ENCODE data around the gene FBXW4. TPM values are rescaled to one million over a fixed set of nuclear protein-coding genes. Genes with fewer than 3 reads are reported as not detected.

The FBXW4 gene
- total RNA-seq, 1 donor from 2014 or later: 108 TPM

DNA sequence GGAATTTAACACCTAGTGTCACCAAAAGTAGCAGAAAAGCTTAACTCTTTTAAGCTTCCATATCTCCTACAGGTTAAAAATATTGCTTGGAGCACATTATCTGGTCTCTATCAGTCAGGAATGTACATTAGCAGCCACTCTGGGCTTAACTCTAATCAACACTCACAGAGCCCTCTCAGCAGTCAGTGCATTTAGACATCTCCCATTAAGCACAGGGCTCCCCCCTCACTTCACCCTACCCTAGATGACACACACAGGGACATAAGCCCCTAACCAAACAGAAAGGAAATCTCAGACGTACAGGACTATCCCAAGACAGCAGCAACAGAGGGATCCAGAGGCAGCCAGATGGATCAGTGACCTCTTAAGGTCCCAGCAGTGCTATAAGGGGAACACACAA, 26.4 kb downstream of the FBXW4 start:
- no peaks in the 10 kb centered on the region for H3K27me3 ChIP-seq (ENCODE audit: control insufficient read depth in 3 of 3, insufficient read depth in 3 of 3, low read length in 3 of 3)
- H3K9me3 ChIP-seq (ENCODE audit: control insufficient read depth in 3 of 3, low read length in 3 of 3): no peaks in the 10 kb centered on the region
- no peak overlapping the region for H3K4me3 ChIP-seq (ENCODE audit: low read length in 3 of 3)
- H3K9ac ChIP-seq (ENCODE audit: low read depth in 1 of 3, low read length in 3 of 3): no peak overlapping the region
- H3K4me1 ChIP-seq (ENCODE audit: control insufficient read depth in 3 of 3, insufficient read depth in 3 of 3, low read length in 3 of 3): peaks cover 5 to 14% (median 8%) of the 10 kb centered on the region in 3 donors
- H3K27ac ChIP-seq (ENCODE audit: low read depth, low read length): no peak overlapping the region
- peaks cover 20 to 58% (median 54%) of the 10 kb centered on the region in 3 donors for H3K36me3 ChIP-seq (ENCODE audit: control insufficient read depth in 3 of 3, insufficient read depth in 3 of 3, low read length in 3 of 3)

DNA sequence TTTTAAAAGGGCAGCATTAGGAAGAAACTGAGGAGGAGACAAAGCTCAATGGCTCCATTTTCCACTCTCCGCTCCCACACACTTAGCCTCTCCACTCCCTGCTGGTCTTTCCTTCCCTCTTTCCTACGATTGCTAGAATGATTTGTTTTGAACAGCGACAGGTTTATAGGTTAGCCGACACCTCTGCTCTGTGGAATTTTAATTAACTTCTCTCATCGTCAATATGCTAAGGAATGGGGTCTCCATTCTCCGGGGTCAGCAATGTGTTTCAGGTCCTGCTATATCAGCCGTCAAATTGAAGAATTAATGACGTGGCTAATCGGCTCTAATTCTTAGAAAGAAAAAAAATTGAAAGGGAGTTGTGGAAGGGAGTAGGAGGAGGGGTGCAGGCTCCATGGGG, 28.9 kb downstream of the FBXW4 start:
- Histone ChIP-seq H3K27ac (ENCODE audit: low read depth, low read length) (no peak overlapping the region), H3K4me3 (ENCODE audit: low read length in 3 of 3) (no peak overlapping the region), H3K4me1 (ENCODE audit: control insufficient read depth in 3 of 3, insufficient read depth in 3 of 3, low read length in 3 of 3) (no peaks in the 10 kb centered on the region), H3K9ac (ENCODE audit: low read depth in 1 of 3, low read length in 3 of 3) (no peak overlapping the region), H3K9me3 (ENCODE audit: control insufficient read depth in 3 of 3, low read length in 3 of 3) (no peaks in the 10 kb centered on the region), H3K27me3 (ENCODE audit: control insufficient read depth in 3 of 3, insufficient read depth in 3 of 3, low read length in 3 of 3) (no peaks in the 10 kb centered on the region), H3K36me3 (ENCODE audit: control insufficient read depth in 3 of 3, insufficient read depth in 3 of 3, low read length in 3 of 3) (peaks cover 33 to 66% (median 60%) of the 10 kb centered on the region in 3 donors)

GRCh38 chr10:101663097-101663496, 31.9 kb downstream of the FBXW4 start:
- no peaks in the 10 kb centered on the region for H3K4me1 ChIP-seq (ENCODE audit: control insufficient read depth in 3 of 3, insufficient read depth in 3 of 3, low read length in 3 of 3)
- no peak overlapping the region for H3K4me3 ChIP-seq (ENCODE audit: low read length in 3 of 3)
- no peak overlapping the region for H3K9ac ChIP-seq (ENCODE audit: low read depth in 1 of 3, low read length in 3 of 3)
- peaks cover 35 to 65% (median 61%) of the 10 kb centered on the region in 3 donors for H3K36me3 ChIP-seq (ENCODE audit: control insufficient read depth in 3 of 3, insufficient read depth in 3 of 3, low read length in 3 of 3)
- H3K27me3 ChIP-seq (ENCODE audit: control insufficient read depth in 3 of 3, insufficient read depth in 3 of 3, low read length in 3 of 3): no peaks in the 10 kb centered on the region
- H3K9me3 ChIP-seq (ENCODE audit: control insufficient read depth in 3 of 3, low read length in 3 of 3): no peaks in the 10 kb centered on the region
- no peak overlapping the region for H3K27ac ChIP-seq (ENCODE audit: low read depth, low read length)

GRCh38 chr10:101660256-101660655, 34.7 kb downstream of the FBXW4 start:
- Histone ChIP-seq H3K4me1 (ENCODE audit: control insufficient read depth in 3 of 3, insufficient read depth in 3 of 3, low read length in 3 of 3) (no peaks in the 10 kb centered on the region), H3K9ac (ENCODE audit: low read depth in 1 of 3, low read length in 3 of 3) (no peak overlapping the region), H3K27ac (ENCODE audit: low read depth, low read length) (no peak overlapping the region), H3K9me3 (ENCODE audit: control insufficient read depth in 3 of 3, low read length in 3 of 3) (no peaks in the 10 kb centered on the region), H3K4me3 (ENCODE audit: low read length in 3 of 3) (no peak overlapping the region), H3K36me3 (ENCODE audit: control insufficient read depth in 3 of 3, insufficient read depth in 3 of 3, low read length in 3 of 3) (peaks cover 33 to 52% (median 47%) of the 10 kb centered on the region in 3 donors), H3K27me3 (ENCODE audit: control insufficient read depth in 3 of 3, insufficient read depth in 3 of 3, low read length in 3 of 3) (no peaks in the 10 kb centered on the region)

DNA sequence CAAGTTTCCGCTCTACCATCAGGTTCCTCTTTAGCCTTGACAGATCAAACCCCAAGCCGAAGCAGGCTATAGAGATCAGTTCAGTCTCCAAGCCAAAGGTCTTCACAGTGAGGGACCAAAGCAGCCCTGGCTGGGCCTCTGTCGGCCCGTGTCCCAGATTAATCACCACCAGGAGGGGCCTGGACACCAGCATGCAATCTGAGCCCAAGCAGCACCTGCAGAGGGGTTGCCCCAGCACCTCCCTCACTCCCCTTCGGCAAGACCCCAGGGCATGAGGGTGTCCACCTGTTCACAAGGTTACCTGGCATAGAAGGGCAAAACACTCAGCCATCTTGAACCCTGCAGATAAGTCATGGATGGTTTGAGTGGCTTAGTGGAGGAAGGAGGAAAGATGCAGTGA, 36.0 kb downstream of the FBXW4 start:
- no peaks in the 10 kb centered on the region for H3K4me1 ChIP-seq (ENCODE audit: control insufficient read depth in 3 of 3, insufficient read depth in 3 of 3, low read length in 3 of 3)
- no peak overlapping the region for H3K27ac ChIP-seq (ENCODE audit: low read depth, low read length)
- H3K4me3 ChIP-seq (ENCODE audit: low read length in 3 of 3): no peak overlapping the region
- H3K9ac ChIP-seq (ENCODE audit: low read depth in 1 of 3, low read length in 3 of 3): no peak overlapping the region
- no peaks in the 10 kb centered on the region for H3K27me3 ChIP-seq (ENCODE audit: control insufficient read depth in 3 of 3, insufficient read depth in 3 of 3, low read length in 3 of 3)
- peaks cover 29 to 46% (median 43%) of the 10 kb centered on the region in 3 donors for H3K36me3 ChIP-seq (ENCODE audit: control insufficient read depth in 3 of 3, insufficient read depth in 3 of 3, low read length in 3 of 3)
- no peaks in the 10 kb centered on the region for H3K9me3 ChIP-seq (ENCODE audit: control insufficient read depth in 3 of 3, low read length in 3 of 3)

DNA sequence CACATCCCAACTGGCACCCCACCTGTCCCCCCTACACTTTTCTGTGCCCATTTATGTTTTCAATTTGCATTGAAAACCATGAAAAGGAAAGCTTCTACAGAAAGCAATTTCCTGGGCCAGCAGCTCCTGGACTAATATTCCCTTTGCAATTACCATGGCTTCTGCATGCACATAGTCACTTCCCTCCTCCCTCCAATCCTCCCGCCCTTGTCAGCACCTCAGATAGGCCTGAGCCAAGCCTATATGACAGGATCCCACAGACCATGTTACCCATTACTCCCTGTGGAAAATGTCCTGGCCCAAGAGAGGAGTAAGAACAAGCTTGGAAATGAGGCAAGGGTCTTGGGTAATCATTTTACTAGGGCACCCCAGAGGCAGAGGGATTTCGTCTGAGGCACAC, 38.1 kb downstream of the FBXW4 start:
- Histone ChIP-seq H3K4me1 (ENCODE audit: control insufficient read depth in 3 of 3, insufficient read depth in 3 of 3, low read length in 3 of 3) (no peaks in the 10 kb centered on the region), H3K9me3 (ENCODE audit: control insufficient read depth in 3 of 3, low read length in 3 of 3) (no peaks in the 10 kb centered on the region), H3K27me3 (ENCODE audit: control insufficient read depth in 3 of 3, insufficient read depth in 3 of 3, low read length in 3 of 3) (no peaks in the 10 kb centered on the region), H3K27ac (ENCODE audit: low read depth, low read length) (no peak overlapping the region), H3K9ac (ENCODE audit: low read depth in 1 of 3, low read length in 3 of 3) (no peak overlapping the region), H3K36me3 (ENCODE audit: control insufficient read depth in 3 of 3, insufficient read depth in 3 of 3, low read length in 3 of 3) (peaks cover 20 to 34% (median 27%) of the 10 kb centered on the region in 3 donors), H3K4me3 (ENCODE audit: low read length in 3 of 3) (no peak overlapping the region)

DNA sequence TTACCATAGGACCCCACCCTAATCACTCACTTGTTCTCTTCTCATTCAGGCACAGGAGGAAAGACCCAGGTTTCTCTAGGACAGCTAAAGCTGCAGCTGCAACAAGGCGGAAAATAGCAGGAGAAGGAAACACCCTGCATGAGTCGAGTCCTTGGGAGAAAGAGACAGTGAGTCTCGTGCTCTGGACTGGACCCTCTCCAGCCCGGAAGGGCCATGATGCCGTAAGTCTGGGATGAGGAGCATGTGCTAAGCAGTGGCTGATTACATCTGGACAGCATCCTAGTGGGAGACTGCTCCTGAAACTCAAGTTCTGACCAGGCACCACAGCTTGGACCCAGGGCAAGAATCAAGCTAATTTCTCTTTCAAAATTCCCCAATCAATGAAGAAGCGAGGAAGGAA, 39.4 kb downstream of the FBXW4 start:
- Histone ChIP-seq H3K9me3 (ENCODE audit: control insufficient read depth in 3 of 3, low read length in 3 of 3) (no peaks in the 10 kb centered on the region), H3K4me3 (ENCODE audit: low read length in 3 of 3) (no peak overlapping the region), H3K27ac (ENCODE audit: low read depth, low read length) (no peak overlapping the region), H3K4me1 (ENCODE audit: control insufficient read depth in 3 of 3, insufficient read depth in 3 of 3, low read length in 3 of 3) (no peaks in the 10 kb centered on the region), H3K36me3 (ENCODE audit: control insufficient read depth in 3 of 3, insufficient read depth in 3 of 3, low read length in 3 of 3) (peaks cover 15 to 29% (median 16%) of the 10 kb centered on the region in 3 donors), H3K9ac (ENCODE audit: low read depth in 1 of 3, low read length in 3 of 3) (no peak overlapping the region), H3K27me3 (ENCODE audit: control insufficient read depth in 3 of 3, insufficient read depth in 3 of 3, low read length in 3 of 3) (no peaks in the 10 kb centered on the region)

GRCh38 chr10:101653536-101653935, 41.4 kb downstream of the FBXW4 start:
- no peak overlapping the region for H3K27ac ChIP-seq (ENCODE audit: low read depth, low read length)
- no peaks in the 10 kb centered on the region for H3K27me3 ChIP-seq (ENCODE audit: control insufficient read depth in 3 of 3, insufficient read depth in 3 of 3, low read length in 3 of 3)
- H3K4me1 ChIP-seq (ENCODE audit: control insufficient read depth in 3 of 3, insufficient read depth in 3 of 3, low read length in 3 of 3): no peaks in the 10 kb centered on the region
- no peak overlapping the region for H3K4me3 ChIP-seq (ENCODE audit: low read length in 3 of 3)
- H3K9ac ChIP-seq (ENCODE audit: low read depth in 1 of 3, low read length in 3 of 3): no peak overlapping the region
- no peaks in the 10 kb centered on the region for H3K9me3 ChIP-seq (ENCODE audit: control insufficient read depth in 3 of 3, low read length in 3 of 3)
- H3K36me3 ChIP-seq (ENCODE audit: control insufficient read depth in 3 of 3, insufficient read depth in 3 of 3, low read length in 3 of 3): peaks cover 3 to 16% (median 7%) of the 10 kb centered on the region in 3 donors

DNA sequence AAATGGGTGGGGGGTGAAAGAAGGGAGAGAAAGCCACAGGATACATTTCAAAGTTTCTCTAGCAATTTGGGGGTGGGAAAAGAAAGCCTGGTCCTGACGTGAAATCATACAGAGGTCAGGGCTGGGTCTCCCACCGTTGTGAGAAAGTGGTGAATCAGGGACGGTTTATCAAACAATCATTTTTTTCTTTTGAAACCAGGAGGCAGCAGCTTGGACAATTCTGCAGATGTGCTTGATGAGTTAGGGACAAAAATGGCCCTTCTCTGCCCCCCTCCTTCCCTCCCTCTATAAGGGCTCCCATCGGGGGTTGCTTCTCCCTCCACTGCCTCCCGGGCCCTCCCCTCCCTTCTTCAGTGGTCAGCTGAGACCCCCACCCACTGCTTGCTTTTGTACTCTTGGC, 43.6 kb downstream of the FBXW4 start:
- Histone ChIP-seq H3K9ac (ENCODE audit: low read depth in 1 of 3, low read length in 3 of 3) (no peak overlapping the region), H3K36me3 (ENCODE audit: control insufficient read depth in 3 of 3, insufficient read depth in 3 of 3, low read length in 3 of 3) (peaks cover 0 to 11% (median 5%) of the 10 kb centered on the region in 3 donors), H3K27me3 (ENCODE audit: control insufficient read depth in 3 of 3, insufficient read depth in 3 of 3, low read length in 3 of 3) (no peaks in the 10 kb centered on the region), H3K9me3 (ENCODE audit: control insufficient read depth in 3 of 3, low read length in 3 of 3) (no peaks in the 10 kb centered on the region), H3K4me1 (ENCODE audit: control insufficient read depth in 3 of 3, insufficient read depth in 3 of 3, low read length in 3 of 3) (peaks cover 3 to 10% (median 5%) of the 10 kb centered on the region in 3 donors), H3K27ac (ENCODE audit: low read depth, low read length) (no peak overlapping the region), H3K4me3 (ENCODE audit: low read length in 3 of 3) (no peak overlapping the region)

- Histone ChIP-seq H3K4me3 (ENCODE audit: low read length in 3 of 3) (no peak overlapping the region), H3K4me1 (ENCODE audit: control insufficient read depth in 3 of 3, insufficient read depth in 3 of 3, low read length in 3 of 3) (peaks cover 8 to 14% (median 10%) of the 10 kb centered on the region in 3 donors), H3K9me3 (ENCODE audit: control insufficient read depth in 3 of 3, low read length in 3 of 3) (no peaks in the 10 kb centered on the region), H3K27ac (ENCODE audit: low read depth, low read length) (no peak overlapping the region), H3K27me3 (ENCODE audit: control insufficient read depth in 3 of 3, insufficient read depth in 3 of 3, low read length in 3 of 3) (no peaks in the 10 kb centered on the region), H3K9ac (ENCODE audit: low read depth in 1 of 3, low read length in 3 of 3) (no peak overlapping the region), H3K36me3 (ENCODE audit: control insufficient read depth in 3 of 3, insufficient read depth in 3 of 3, low read length in 3 of 3) (peaks cover 0 to 10% (median 4%) of the 10 kb centered on the region in 3 donors)
These were observed 44.1 kb downstream of the FBXW4 start for GRCh38 chr10:101650863-101651262.

Measured in skeletal muscle tissue (tissue), 4 donors.